Mammary epithelial cell (primary cell): Measurements from ENCODE around the gene LCE1F.

Source experiments
- EZH2 ChIP-seq: IDR thresholded peaks from 2 replicates; pipeline ENCODE4 v1.6.1; 2012; ENCODE audit warnings: low read length, inconsistent platforms, borderline replicate concordance
- TF ChIP-seq, protein P1 (sequence below), 2 donors: IDR thresholded peaks in 1 of 2; conservative IDR thresholded peaks in 1 of 2; 2 replicates each; pipeline ENCODE4 v1.5.1; 2011 to 2012; ENCODE audit warnings: inconsistent platforms in 2 of 2, low read length in 2 of 2, mild to moderate bottlenecking in 2 of 2, control low read depth in 1 of 2, low read depth in 1 of 2; ENCODE audit not compliant: insufficient read depth in 1 of 2; ENCODE audit errors: extremely low read depth in 1 of 2

DNA sequence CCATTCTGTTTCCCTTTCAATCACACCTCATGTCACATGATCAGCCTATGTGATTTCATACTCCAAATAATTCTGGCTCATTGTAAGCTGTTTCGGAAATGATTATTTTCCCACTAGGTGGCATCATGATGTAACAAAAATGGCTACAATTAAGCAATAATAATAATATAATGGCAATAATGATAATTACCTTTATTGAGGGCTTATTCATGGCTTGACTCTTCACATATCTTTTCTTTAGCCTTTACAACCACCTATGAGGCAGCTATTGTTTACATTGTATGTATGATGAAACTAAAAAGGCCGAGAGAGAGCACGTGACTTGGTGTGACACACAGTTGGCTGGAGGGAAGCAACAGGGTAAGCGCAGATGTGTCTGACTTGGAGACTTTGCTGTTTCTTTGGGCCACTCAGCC, 29.6 kb upstream of the LCE1F start:
- TF ChIP-seq, protein P1, sequence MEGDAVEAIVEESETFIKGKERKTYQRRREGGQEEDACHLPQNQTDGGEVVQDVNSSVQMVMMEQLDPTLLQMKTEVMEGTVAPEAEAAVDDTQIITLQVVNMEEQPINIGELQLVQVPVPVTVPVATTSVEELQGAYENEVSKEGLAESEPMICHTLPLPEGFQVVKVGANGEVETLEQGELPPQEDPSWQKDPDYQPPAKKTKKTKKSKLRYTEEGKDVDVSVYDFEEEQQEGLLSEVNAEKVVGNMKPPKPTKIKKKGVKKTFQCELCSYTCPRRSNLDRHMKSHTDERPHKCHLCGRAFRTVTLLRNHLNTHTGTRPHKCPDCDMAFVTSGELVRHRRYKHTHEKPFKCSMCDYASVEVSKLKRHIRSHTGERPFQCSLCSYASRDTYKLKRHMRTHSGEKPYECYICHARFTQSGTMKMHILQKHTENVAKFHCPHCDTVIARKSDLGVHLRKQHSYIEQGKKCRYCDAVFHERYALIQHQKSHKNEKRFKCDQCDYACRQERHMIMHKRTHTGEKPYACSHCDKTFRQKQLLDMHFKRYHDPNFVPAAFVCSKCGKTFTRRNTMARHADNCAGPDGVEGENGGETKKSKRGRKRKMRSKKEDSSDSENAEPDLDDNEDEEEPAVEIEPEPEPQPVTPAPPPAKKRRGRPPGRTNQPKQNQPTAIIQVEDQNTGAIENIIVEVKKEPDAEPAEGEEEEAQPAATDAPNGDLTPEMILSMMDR (conservative IDR thresholded peaks at IDR 0.05 in 1 of 2, IDR thresholded peaks at IDR 0.05 in 1 of 2; ENCODE audit: extremely low read depth in 1 of 2, insufficient read depth in 1 of 2, low read depth in 1 of 2, low read length in 2 of 2): peak; percentile 14 to 35
- no peak for TF ChIP-seq EZH2
